HTR-8/SVneo (cell line): ENCODE results near the gene NPPC.
"Not testable (repeated sequence)": the region's sequence is repeated elsewhere in the genome, so short reads cannot be mapped to it uniquely, and the experiment has no call there.

Experiments
- DNase-seq: peaks from one replicate; pipeline ENCODE4 v3.0.0; 2011; ENCODE audit warnings: low spot score, mixed read lengths; ENCODE audit not compliant: insufficient read length
- FAIRE-seq: peaks from 2 replicates; lab custom pipeline; 2011; peaks lifted over from hg19 to GRCh38; lab: Jason Lieb, UNC

NPPC gene, protein sequence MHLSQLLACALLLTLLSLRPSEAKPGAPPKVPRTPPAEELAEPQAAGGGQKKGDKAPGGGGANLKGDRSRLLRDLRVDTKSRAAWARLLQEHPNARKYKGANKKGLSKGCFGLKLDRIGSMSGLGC

DNA sequence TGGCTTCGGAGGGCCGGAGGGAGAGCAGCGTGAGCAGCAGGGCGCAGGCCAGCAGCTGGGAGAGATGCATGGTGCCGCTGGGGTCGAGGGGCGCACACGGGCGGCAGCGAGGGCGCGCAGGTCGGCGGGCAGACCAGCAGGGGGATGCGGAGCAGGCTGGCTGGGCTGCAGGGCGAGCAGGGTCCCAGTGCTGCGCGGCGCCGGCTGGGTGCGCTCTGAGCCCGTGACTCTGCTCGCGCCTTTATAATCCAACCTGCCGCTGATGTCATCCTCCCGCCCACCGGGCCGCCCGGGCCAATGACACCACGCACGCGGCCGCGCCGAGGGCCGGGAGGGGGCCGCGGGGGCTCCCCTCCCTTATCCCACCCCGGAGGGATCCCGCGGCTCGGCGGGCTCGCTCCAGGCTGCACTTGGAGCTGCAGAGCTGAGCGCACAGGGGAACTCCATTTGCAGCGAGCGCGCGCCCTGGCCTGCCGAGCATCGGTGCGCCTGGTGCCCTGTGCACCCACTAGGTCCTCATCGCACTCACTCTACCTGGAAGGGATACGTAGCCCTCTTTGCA, at the start of gene NPPC:
Gene NPPC (minus strand): TSS at position 217 of the 562 bp plus-strand sequence. CDS start 147 bp downstream, at position 70.
- peak; percentile 87 for FAIRE-seq
- DNase-seq, result peak; percentile 76

DNA sequence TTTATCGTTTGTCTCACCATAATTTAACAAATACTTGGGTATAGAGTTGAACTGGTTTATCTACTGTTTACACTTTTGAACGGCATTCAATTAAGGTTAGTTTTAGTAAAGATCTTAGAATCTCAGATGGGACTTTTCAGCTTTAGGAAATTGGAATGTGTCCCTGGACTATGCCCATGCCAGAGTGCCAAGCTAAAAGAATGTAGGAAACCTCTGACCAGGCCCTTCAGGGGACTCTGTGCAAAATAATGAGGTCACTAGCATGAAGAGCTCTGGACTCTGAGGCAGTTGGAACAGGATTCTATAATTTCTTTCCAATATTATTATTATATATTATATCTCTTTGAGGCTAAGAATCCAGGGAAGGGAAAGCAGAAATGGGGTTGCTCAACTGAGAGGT, 48.8 kb upstream of the NPPC start:
- FAIRE-seq, result no peak
- DNase-seq, result no peak

DNA sequence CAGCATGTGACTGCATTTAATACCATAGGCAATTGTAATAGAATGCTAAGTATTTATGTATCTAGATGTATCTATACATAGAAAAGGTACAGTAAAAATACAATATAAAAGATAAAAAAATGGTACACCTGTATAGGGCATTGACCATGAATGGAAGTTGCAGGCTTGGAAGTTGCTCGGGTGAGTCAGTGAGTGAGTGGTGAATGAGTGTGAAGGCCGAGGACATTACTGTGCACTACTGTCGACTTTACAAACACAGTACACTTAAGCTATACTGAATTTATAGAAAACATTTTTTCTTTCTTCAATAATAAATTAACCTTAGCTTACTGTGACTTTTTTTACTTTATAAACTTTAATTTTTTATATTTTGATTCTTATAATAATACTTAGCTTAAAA, 44.3 kb upstream of the NPPC start:
- FAIRE-seq, result no peak
- no peak for DNase-seq

- FAIRE-seq, result no peak
- no peak for DNase-seq
Observed at GRCh38 chr2:231968820-231969219, 42.6 kb upstream of the NPPC start.

DNA sequence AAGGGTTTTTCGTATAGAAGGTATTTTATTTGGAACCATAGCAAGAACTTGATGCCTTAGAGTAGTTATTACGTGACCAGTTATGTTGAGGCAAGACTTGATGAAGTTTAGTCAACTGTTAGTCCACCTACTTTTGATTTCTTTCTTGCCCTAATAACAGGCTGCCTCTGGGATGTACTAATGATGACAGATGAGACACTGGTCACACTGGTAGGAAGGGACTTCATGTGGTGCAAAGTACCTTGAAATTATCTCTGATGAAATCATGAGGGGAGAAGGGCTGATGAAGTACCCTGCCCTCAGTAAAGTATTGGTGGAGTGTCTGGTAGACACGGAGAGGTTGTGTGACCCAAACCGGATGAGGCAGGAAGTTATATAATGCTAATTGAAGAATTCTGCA, 40.7 kb upstream of the NPPC start:
- DNase-seq, result no peak
- FAIRE-seq, result no peak

- FAIRE-seq, result no peak
- no peak for DNase-seq
Observed at GRCh38 chr2:231965102-231965501, 38.9 kb upstream of the NPPC start.

DNA sequence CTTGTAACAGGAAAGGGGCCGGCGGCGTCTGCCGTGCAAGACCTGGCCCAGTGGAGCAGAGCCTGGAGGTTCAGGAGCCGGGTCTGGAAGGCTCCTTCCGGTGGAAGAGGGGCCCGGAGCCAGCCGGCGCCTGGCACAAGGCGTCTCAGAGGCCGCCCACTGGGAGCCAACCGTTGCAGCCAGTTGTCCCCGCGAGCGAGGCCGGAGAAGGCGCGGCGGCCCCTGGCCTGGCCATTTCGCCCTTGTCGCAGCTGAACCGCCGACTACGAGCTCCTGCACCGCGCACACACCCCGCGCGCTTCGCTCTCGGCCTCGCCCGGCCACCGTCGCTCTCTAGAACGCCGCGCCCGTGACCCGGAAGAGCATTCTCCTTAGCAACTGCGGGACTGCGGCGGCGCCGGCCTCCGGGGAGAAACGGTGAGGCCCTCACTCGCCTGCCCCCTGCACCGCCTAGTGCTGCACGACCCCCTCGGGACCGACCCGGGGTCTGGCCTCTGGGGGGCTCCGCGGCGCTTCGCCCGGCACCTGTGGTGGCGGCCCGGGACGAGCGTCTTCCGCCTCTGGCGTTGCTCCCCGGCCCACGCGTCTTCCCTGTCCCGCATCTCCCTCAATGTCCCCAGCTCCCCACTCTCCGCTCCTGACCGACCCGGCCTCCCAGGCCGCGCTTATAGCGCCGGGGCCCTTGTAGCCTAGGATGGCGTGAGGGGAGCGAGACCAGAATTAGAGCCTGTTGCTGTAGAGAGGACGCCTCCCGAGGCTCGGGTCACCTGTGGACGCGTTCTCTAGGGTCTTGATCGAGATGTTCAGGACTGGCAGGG, 35.4 kb upstream of the NPPC start, which contains the start of gene DIS3L2:
Gene DIS3L2 (plus strand): TSS at position 365 of the 818 bp plus-strand sequence. CDS start 53,215 bp downstream, outside the sequence.
- no peak for FAIRE-seq
- DNase-seq, result peak; percentile 85

GRCh38 chr2:231960810-231961348, 34.7 kb upstream of the NPPC start:
- DNase-seq (no peak), FAIRE-seq (no peak)

- FAIRE-seq, result no peak
- no peak for DNase-seq
Observed at GRCh38 chr2:231957913-231958763, 31.9 kb upstream of the NPPC start.

GRCh38 chr2:231955758-231956472, 29.7 kb upstream of the NPPC start:
- no peak for DNase-seq
- FAIRE-seq, result no peak

GRCh38 chr2:231951452-231952035, 25.3 kb upstream of the NPPC start:
- FAIRE-seq (no peak), DNase-seq (no peak)

GRCh38 chr2:231947694-231948093, 21.5 kb upstream of the NPPC start:
- DNase-seq (no peak), FAIRE-seq (no peak)

DNA sequence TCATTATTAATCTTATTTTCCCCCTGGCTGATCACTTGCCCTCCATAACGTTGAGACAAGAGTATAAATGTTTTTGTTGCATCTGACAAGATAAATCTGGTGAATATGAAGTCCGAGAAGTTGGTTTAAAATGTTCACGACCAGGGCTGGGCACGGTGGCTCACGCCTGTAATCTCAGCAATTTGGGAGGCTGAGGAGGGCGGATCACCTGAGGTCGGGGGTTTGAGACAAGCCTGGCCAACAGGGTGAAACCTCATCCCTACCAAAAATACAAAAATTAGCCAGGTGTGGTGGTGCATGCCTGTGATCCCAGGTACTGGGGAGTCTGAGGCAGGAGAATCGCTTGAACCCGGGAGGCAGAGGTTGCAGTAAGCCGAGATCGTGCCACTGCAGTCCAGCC, 20.9 kb upstream of the NPPC start:
- not testable (repeated sequence) for DNase-seq, FAIRE-seq

DNA sequence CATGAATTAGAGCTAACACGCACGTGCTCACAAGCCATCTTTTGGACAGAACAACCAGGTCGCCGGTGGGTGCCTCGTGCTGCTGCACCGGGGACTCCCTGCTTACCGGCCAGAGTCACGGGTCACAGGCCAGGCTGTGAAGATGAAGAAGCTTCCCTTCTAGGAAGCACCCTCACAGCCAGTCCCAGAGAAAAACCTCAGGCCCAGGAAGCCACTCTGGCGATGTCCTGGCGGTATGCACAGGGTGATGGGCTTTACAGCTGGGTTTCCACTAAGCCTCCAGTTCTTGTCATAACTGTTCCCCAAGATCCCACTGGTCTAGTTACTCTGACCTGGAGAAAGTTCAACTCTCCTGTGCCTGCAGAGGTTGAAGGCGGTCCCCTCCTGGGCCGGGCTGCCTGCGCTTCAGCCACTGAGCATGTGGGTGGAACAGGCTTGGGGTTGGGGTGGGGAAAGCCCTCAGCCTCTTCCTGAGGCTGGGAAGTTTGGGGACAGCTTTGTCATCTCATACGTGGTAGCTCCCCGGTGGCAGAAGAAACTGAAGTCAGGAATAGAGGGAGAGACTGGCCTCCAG, 20.1 kb upstream of the NPPC start:
- FAIRE-seq (no peak), DNase-seq (no peak)

GRCh38 chr2:231942180-231942579, 16.0 kb upstream of the NPPC start:
- DNase-seq (no peak), FAIRE-seq (no peak)

GRCh38 chr2:231941673-231942072, 15.5 kb upstream of the NPPC start:
- no peak for FAIRE-seq
- no peak for DNase-seq

- FAIRE-seq, result no peak
- no peak for DNase-seq
Observed at GRCh38 chr2:231940795-231941194, 14.6 kb upstream of the NPPC start.

- DNase-seq (no peak), FAIRE-seq (no peak)
Observed at GRCh38 chr2:231939022-231939421, 12.8 kb upstream of the NPPC start.

DNA sequence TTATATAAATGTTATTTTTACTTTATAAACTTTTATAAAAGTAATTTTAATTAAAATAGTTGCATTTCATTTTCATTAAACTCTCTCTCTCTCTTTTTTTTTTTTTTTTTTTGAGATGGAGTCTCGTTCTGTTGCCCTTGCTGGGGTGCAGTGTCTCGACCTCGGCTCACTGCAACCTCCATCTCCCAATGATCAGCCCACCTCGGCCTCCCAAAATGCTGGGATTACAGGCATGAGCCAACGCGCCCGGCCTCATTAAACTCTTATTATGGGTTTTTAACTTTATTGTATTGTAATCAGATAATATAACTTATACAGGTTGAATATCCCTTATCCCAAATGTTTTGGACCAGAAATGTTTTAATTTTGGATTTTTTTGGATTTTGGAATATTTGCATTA, 10.9 kb upstream of the NPPC start:
- DNase-seq (no peak), FAIRE-seq (no peak)
